Muscle layer of colon (tissue), 2 donors: ENCODE data around the gene PSMD2.

Experiments used
- H3K27ac ChIP-seq: one replicate; pipeline ENCODE4 v1.7.0; 2013; ENCODE audit warnings: low read depth, mild to moderate bottlenecking, low read length, moderate library complexity
- H3K27me3 ChIP-seq, 2 donors: one replicate each; pipeline ENCODE4 v1.7.0; 2013; ENCODE audit warnings: low read length in 2 of 2, mild to moderate bottlenecking in 2 of 2; ENCODE audit not compliant: insufficient read depth in 2 of 2, control insufficient read depth in 1 of 2
- H3K36me3 ChIP-seq: one replicate; pipeline ENCODE4 v1.7.0; 2013; ENCODE audit warnings: mild to moderate bottlenecking, low read length; ENCODE audit not compliant: insufficient read depth
- H3K4me1 ChIP-seq: one replicate; pipeline ENCODE4 v1.7.0; 2013; ENCODE audit warnings: mild to moderate bottlenecking, low read length; ENCODE audit not compliant: insufficient read depth
- H3K4me3 ChIP-seq, 2 donors: one replicate each; pipeline ENCODE4 v1.7.0; 2013; ENCODE audit warnings: low read length in 2 of 2, low read depth in 1 of 2, mild to moderate bottlenecking in 1 of 2, moderate library complexity in 1 of 2
- H3K9ac ChIP-seq: one replicate; pipeline ENCODE4 v1.7.0; 2013; ENCODE audit warnings: low read length
- H3K9me3 ChIP-seq: one replicate; pipeline ENCODE4 v1.7.0; 2013; ENCODE audit warnings: mild to moderate bottlenecking, low read length
- donor health status: abdominal sarcoma.
- donor health status: Adenocarcinoma of cecum.

PSMD2 gene

GRCh38 chr3:184354754-184355153 lies 55.7 kb downstream of the PSMD2 start:
- H3K9me3 ChIP-seq: no peaks in the 10 kb centered on the region
- no peak overlapping the region for H3K4me3 ChIP-seq
- no peak overlapping the region for H3K9ac ChIP-seq
- H3K27me3 ChIP-seq: no peaks in the 10 kb centered on the region
- no peak overlapping the region for H3K27ac ChIP-seq
- H3K4me1 ChIP-seq: peaks cover 8% of the 10 kb centered on the region
- H3K36me3 ChIP-seq: peaks cover 13% of the 10 kb centered on the region

GRCh38 chr3:184355261-184356040 lies 56.4 kb downstream of the PSMD2 start:
- Histone ChIP-seq H3K9me3 (no peaks in the 10 kb centered on the region), H3K4me3 (no peak overlapping the region), H3K27me3 (no peaks in the 10 kb centered on the region), H3K27ac (no peak overlapping the region), H3K36me3 (peaks cover 13% of the 10 kb centered on the region), H3K4me1 (peaks cover 14% of the 10 kb centered on the region), H3K9ac (no peak overlapping the region)

- H3K9ac ChIP-seq: no peak overlapping the region
- H3K27me3 ChIP-seq: no peaks in the 10 kb centered on the region
- no peak overlapping the region for H3K27ac ChIP-seq
- H3K4me3 ChIP-seq: no peak overlapping the region
- no peaks in the 10 kb centered on the region for H3K9me3 ChIP-seq
- H3K4me1 ChIP-seq: peaks cover 13% of the 10 kb centered on the region
- H3K36me3 ChIP-seq: peaks cover 13% of the 10 kb centered on the region
Observed at GRCh38 chr3:184357248-184358123, 58.4 kb downstream of the PSMD2 start.

DNA sequence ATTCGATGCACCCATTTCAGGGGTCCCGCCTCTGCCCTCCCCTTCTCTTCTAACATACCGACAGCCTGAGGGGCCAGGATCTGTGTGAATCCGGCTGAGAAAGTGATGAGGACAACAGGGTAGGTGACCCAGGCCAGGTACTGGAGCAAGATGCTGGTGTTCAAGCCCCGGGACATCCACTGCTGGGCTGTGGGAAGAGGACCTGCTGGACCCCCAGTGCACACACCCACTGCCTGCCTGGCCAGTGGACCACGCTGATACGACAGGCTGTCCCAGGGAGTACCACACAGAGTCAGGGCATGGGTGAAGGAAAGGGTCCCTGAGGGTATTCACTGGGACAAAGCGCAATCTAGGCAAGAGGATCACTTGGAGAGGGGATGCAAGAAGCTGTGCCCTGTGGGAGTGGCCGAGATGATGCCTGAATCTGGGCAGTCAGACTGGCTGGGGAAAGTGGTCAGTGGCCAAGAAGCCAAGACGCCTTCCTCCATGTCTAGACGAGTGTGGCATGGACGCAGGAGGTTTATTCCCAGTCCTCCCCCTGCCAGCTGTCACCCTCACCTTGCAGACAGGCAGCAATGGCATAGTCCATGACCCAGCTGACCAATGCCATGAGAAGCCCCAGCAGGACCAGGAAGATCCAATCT lies 59.2 kb downstream of the PSMD2 start:
- no peak overlapping the region for H3K4me3 ChIP-seq
- H3K4me1 ChIP-seq: peaks cover 13% of the 10 kb centered on the region
- H3K27ac ChIP-seq: no peak overlapping the region
- no peaks in the 10 kb centered on the region for H3K9me3 ChIP-seq
- peaks cover 13% of the 10 kb centered on the region for H3K36me3 ChIP-seq
- no peaks in the 10 kb centered on the region for H3K27me3 ChIP-seq
- no peak overlapping the region for H3K9ac ChIP-seq
